GM19397 (cell line): Measurements from ENCODE around the gene VPS16.

Experiments used
- ATAC-seq: cut with Tn5 transposase; IDR thresholded peaks from one replicate; pipeline ENCODE4 v1.9.1; 2021; ENCODE audit warnings: mild to moderate bottlenecking, moderate library complexity; ENCODE audit not compliant: unreplicated experiment

The VPS16 gene

DNA sequence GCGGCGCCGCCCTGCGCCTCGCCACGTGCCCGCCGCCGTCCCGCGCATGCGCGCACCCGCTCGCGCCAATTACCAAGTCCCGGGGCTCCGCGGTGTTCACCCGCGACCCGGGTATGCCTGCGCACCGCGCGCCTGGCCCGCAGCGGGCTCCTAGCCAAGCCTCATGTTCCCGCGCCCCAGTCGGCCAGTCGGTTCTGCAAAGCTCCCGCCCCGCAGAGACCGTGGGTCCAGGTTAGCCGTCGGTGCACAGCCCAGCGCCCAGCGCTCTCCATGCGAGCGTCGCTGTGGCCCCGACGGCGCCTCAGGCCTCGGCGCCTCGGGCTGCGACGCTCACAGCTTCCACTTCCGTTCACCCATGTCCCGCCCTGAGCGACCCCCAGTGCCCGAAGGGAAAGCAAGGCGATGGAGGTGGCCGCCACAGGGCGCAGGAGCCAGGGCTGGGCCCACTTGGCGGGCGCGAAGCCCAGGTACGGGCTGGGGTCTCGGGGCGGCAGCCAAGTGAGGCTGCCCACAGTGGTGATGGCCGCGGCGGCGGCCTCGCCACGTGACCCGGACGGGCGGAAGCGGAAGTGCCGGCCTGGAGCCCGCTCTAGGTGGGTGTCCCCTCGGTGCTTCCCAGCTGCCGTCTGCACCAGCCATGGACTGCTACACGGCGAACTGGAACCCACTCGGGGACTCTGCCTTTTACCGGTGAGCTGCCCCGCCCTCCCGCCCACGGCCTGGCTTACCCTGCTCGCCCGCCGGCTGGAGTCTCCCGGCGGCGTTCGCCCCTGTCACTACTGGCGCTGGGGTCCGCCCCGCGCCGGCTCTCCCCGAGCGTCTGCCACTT is at the start of gene VPS16, which contains the start of gene PCED1A:
Gene VPS16, plus strand, starts transcription at position 608 of the 829 bp plus-strand sequence. Its CDS starts 30 bp downstream, at position 638.
Gene PCED1A, minus strand, starts transcription at position 518 of the 829 bp plus-strand sequence. CDS start 743 bp downstream, outside the sequence.
- ATAC-seq, result peak; percentile 95

DNA sequence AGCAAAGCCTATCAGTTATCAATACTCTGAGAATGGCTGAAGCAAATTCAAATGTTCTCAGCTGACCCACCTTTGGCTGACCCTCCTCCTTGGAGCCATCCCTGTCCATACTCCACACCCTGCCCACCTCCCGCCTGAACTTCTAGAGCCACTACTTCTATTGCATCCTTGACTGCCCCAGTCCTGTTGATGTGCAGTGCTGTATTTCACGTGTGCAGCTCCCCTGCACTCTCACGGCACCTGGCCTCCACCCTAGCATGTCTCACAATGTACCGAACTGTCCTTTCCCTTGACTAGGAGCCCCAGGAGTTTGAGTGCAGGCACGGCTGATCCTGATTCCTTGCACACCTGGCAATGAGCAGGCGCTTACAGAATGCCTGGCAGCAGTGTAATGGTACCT is 47.1 kb upstream of the VPS16 start:
- no peak for ATAC-seq

DNA sequence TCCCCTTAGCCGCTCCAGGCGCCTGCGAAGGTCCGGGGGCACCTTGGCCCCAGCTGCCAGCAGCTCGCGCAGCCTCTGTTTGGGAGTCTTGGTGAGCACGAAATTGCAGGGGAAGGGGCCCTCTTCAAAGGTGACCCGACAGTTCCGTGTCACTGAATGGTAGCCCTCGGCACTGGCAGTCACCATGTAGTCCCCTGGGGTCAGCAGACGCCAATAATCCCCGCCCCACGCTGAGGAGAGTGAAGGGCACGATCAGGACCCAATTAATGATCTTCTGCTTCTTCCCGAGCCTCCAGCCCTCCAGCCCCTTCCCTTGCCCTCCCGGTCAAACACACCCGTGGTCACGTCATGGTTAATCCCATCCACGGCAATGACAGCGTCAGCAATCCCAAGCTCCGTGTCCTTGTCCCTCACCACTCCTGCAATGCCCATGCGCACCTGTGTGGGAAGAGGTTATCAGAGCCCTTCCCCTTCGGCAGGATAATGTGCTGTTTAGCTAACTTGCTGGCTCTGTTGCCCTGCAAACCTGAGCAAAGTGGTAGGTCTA is 46.3 kb upstream of the VPS16 start:
- no peak for ATAC-seq

DNA sequence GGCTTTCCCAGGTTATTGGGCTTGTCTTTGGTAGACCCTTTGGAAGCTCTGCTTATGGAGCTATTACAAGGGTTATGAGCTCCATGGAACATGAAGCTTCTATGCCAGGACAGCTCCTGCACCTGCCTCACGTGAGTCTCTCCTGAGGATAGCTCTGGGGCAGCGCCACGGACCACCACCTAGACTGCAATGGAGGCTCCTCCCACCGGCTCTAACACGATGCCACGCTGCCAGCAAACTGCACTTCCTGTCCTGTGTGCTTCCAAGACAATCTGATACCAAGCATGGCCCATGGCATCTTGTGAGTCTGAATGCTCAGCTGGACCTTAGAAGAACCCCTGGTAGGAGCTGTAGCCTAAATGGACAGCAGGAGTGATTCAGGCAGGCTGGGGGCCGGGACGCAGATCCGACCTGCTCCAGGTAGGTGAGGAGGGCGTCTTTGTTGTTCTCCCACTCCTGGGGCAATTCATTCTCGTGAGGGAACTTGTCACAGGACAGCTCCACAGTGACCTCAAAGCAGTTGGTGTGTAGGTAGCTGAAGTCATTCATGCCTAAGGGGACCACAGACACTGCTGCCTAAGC is 45.6 kb upstream of the VPS16 start:
- no peak for ATAC-seq

- ATAC-seq, result no peak
Observed at GRCh38 chr20:2795451-2795850, 45.1 kb upstream of the VPS16 start.

GRCh38 chr20:2796011-2796660 is 44.4 kb upstream of the VPS16 start:
- no peak for ATAC-seq

GRCh38 chr20:2797136-2797983 is 43.2 kb upstream of the VPS16 start:
- ATAC-seq, result no peak

- ATAC-seq, result no peak
Observed at GRCh38 chr20:2798095-2798805, 42.3 kb upstream of the VPS16 start.

DNA sequence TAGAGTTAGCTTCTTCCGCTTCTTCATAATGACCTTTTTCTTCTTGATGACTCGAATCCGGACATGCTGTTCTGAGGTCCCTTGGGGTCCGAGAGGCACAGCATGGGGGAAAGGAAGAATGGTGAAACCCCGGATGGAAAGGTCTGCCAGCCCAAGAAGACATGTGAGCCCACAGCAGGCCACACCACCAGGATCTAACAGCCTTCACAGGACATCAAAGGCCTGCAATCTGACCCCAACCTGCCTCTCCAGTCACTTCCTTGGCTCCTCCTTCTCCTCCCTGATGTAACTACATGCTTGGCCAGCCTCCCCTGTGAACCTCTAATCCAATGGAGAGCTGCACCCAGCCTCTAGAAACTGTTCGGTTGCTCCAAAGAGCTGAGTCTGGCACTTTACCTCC is 41.7 kb upstream of the VPS16 start:
- no peak for ATAC-seq

DNA sequence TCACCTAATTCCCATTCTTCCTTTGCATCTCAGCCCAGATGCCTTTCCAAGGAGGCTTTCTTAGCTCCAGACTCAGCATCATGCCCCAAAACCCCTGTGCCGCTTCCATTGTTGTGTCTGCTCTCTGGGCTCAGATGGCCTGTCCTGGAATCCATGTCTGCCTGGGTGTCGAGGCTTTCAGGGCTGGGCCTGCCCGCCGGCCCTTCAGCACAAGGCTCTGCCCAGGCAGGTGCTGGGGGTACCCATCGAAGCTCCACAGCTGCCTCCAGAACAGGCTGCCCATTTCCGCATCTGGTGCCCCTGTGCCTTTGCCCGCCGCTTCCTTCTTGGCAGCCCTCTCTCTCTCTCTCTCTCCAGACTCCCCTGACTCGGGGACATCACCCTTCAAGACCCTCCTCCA is 41.3 kb upstream of the VPS16 start:
- ATAC-seq, result no peak

GRCh38 chr20:2799688-2800520 is 40.6 kb upstream of the VPS16 start:
- ATAC-seq, result peak; percentile 18

GRCh38 chr20:2800521-2801285 is 39.8 kb upstream of the VPS16 start, which contains the start of gene CPXM1:
Gene CPXM1 (minus strand): TSS chr20:2800627. CDS start chr20:2800572, 55 bp downstream.
- ATAC-seq, result peak; percentile 55

DNA sequence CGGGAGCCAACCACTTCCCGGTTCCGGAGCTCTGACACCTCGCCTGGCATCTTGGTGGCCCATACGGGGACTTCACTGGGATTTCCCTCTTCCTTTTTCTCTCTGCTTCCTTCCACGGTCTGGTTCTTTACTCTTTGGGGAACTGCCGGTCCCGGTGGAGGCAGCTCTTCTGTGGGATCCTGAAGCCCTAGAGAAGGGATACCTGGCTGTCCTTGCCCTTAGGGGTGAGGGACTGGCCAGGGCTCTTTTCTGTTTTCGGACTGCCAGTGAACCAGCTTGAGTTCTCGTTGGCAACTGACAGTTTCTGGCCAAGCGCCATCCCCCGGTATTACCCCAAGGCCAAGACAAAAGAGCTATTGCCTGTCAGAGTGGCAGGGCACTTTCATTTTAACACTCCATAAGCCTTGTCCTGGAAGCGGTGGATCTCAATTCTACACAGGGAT is 39.2 kb upstream of the VPS16 start:
- ATAC-seq, result peak; percentile 11

- ATAC-seq, result no peak
Observed at GRCh38 chr20:2804041-2804828, 36.3 kb upstream of the VPS16 start.

DNA sequence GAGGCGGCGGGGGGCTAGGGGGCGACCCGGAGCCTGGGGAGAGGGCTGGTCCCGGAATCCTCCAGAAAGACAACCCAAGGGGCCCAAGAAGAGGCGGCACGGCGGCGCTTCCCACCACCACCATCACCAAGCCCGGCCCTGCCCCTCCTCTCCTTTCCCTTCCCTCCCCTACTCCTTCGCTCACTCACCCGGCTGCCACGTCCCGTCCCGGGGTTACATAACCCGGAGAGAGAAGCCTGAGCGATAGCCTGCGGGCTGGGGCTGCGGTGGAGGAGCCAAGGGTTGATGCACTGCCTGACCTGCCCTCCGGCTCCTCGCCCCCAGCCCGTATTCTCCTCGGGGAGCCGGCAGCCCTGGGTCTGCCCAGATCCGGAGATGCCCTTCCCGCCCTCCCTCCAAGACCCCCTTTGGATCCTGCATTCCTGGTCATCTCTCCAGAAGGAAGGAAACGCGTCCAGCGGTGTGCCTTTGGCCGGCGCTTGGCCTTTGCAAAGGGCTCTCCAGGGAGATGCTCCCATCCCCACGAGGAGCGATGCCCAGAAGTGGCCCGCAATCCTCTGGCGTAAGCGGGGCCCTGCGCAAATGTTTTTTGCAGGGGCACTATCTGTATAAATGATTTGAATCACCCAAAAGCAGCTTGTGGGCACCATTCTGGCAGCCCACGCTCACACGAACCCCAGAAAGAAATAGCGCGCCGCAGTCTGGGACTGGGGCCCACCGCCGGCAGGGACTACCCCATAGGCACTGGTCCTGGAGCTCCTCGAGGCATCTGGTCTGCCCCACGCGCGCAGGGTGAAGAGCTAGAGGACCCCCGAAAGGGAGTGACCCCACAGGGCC is 35.5 kb upstream of the VPS16 start:
- no peak for ATAC-seq

DNA sequence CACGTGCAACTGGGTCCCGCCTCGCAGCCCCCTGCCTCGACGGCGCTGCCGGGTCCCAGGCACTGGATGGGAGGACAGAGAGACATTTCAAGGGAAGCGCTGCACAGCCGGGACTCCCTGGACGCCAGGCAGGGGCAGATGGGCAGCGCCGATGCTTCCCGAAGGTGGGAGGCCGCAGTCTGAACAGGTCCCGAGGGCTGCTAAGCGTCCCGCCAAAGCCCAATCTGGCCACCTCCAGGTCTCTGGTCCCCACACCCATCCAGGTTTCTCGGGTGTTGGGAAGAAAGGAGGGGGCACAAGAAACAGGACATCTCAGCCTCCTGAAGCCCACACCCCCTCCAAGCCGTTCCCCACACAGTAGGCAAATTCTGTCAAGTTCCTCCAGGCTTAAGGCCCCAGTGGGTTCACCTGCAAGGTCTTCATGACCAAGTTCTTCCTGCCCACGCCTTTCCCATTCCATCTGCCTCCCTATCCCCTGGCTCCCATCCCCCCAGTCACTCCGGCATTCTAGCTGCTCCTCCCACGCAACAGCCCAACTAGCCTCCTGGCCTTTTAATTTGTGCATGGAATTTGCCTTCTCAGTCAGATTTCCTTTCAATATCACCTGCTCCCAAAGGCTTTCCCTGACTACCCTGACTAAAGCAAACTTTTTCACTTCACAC is 34.7 kb upstream of the VPS16 start:
- no peak for ATAC-seq
